Measurements from ENCODE around the gene ZRANB3.
"Not testable (repeated sequence)": the region's sequence is repeated elsewhere in the genome, so short reads cannot be mapped to it uniquely, and the experiment has no call there.

The ZRANB3 gene

GRCh38 chr2:135335256-135335655 lies 195.8 kb downstream of the ZRANB3 start:
- Histone ChIP-seq H3K4me1 (ENCODE audit: insufficient read depth, low read length) (no peaks in the 10 kb centered on the region), H3K9ac (ENCODE audit: low read depth, low read length) (no peak overlapping the region), H3K36me3 (ENCODE audit: insufficient read depth, low read length) (no peaks in the 10 kb centered on the region), H3K9me3 (ENCODE audit: control insufficient read depth, insufficient read depth, low read length) (no peaks in the 10 kb centered on the region)

- Histone ChIP-seq H3K4me1 (ENCODE audit: insufficient read depth, low read length) (no peaks in the 10 kb centered on the region), H3K9me3 (ENCODE audit: control insufficient read depth, insufficient read depth, low read length) (peaks cover 3% of the 10 kb centered on the region; the same call in 1 of the 2 replicates), H3K9ac (ENCODE audit: low read depth, low read length) (no peak overlapping the region), H3K36me3 (ENCODE audit: insufficient read depth, low read length) (no peaks in the 10 kb centered on the region)
These were observed 203.9 kb downstream of the ZRANB3 start for GRCh38 chr2:135327146-135327545.

- Histone ChIP-seq H3K9ac (ENCODE audit: low read depth, low read length) (no peak overlapping the region), H3K4me1 (ENCODE audit: insufficient read depth, low read length) (no peaks in the 10 kb centered on the region), H3K36me3 (ENCODE audit: insufficient read depth, low read length) (no peaks in the 10 kb centered on the region), H3K9me3 (ENCODE audit: control insufficient read depth, insufficient read depth, low read length) (no peaks in the 10 kb centered on the region)
These were observed 210.3 kb downstream of the ZRANB3 start for GRCh38 chr2:135320465-135321355.

- no peaks in the 10 kb centered on the region for H3K4me1 ChIP-seq (ENCODE audit: insufficient read depth, low read length)
- no peaks in the 10 kb centered on the region for H3K36me3 ChIP-seq (ENCODE audit: insufficient read depth, low read length)
- no peaks in the 10 kb centered on the region for H3K9me3 ChIP-seq (ENCODE audit: control insufficient read depth, insufficient read depth, low read length)
- H3K9ac ChIP-seq (ENCODE audit: low read depth, low read length): no peak overlapping the region
These were observed 212.2 kb downstream of the ZRANB3 start for GRCh38 chr2:135318808-135319207.

GRCh38 chr2:135317375-135317774 lies 213.6 kb downstream of the ZRANB3 start:
- no peaks in the 10 kb centered on the region for H3K9me3 ChIP-seq (ENCODE audit: control insufficient read depth, insufficient read depth, low read length)

GRCh38 chr2:135311962-135312361 lies 219.1 kb downstream of the ZRANB3 start:
- H3K4me1 ChIP-seq (ENCODE audit: insufficient read depth, low read length): no peaks in the 10 kb centered on the region
- H3K9ac ChIP-seq (ENCODE audit: low read depth, low read length): no peak overlapping the region
- H3K9me3 ChIP-seq (ENCODE audit: control insufficient read depth, insufficient read depth, low read length): no peaks in the 10 kb centered on the region
- H3K36me3 ChIP-seq (ENCODE audit: insufficient read depth, low read length): no peaks in the 10 kb centered on the region

More at GRCh38 chr2:135317375-135317774, 213.6 kb downstream of the ZRANB3 start:
- Histone ChIP-seq H3K36me3 (ENCODE audit: insufficient read depth, low read length) (no peaks in the 10 kb centered on the region), H3K4me1 (ENCODE audit: insufficient read depth, low read length) (no peaks in the 10 kb centered on the region), H3K9ac (ENCODE audit: low read depth, low read length) (no peak overlapping the region)

GRCh38 chr2:135311268-135311667 lies 219.8 kb downstream of the ZRANB3 start:
- no peaks in the 10 kb centered on the region for H3K36me3 ChIP-seq (ENCODE audit: insufficient read depth, low read length)

GRCh38 chr2:135304694-135305093 lies 226.3 kb downstream of the ZRANB3 start:
- no peaks in the 10 kb centered on the region for H3K9me3 ChIP-seq (ENCODE audit: control insufficient read depth, insufficient read depth, low read length)
- H3K4me1 ChIP-seq (ENCODE audit: insufficient read depth, low read length): no peaks in the 10 kb centered on the region
- no peak overlapping the region for H3K9ac ChIP-seq (ENCODE audit: low read depth, low read length)
- no peaks in the 10 kb centered on the region for H3K36me3 ChIP-seq (ENCODE audit: insufficient read depth, low read length)

More at GRCh38 chr2:135311268-135311667, 219.8 kb downstream of the ZRANB3 start:
- Histone ChIP-seq H3K4me1 (ENCODE audit: insufficient read depth, low read length) (no peaks in the 10 kb centered on the region), H3K9me3 (ENCODE audit: control insufficient read depth, insufficient read depth, low read length) (no peaks in the 10 kb centered on the region), H3K9ac (ENCODE audit: low read depth, low read length) (no peak overlapping the region)

- Histone ChIP-seq H3K9ac (ENCODE audit: low read depth, low read length) (no peak overlapping the region), H3K9me3 (ENCODE audit: control insufficient read depth, insufficient read depth, low read length) (peaks cover 3% of the 10 kb centered on the region; the same call in 1 of the 2 replicates), H3K36me3 (ENCODE audit: insufficient read depth, low read length) (0 out of 2 replicates have a peak, but pooled peaks cover 2% of the 10 kb centered on the region), H3K4me1 (ENCODE audit: insufficient read depth, low read length) (no peaks in the 10 kb centered on the region)
These were observed 231.3 kb downstream of the ZRANB3 start for GRCh38 chr2:135299658-135300244.

- Histone ChIP-seq H3K4me1 (ENCODE audit: insufficient read depth, low read length) (no peaks in the 10 kb centered on the region), H3K9me3 (ENCODE audit: control insufficient read depth, insufficient read depth, low read length) (peaks cover 3% of the 10 kb centered on the region; the same call in 1 of the 2 replicates)
These were observed 231.9 kb downstream of the ZRANB3 start for GRCh38 chr2:135299165-135299564.

GRCh38 chr2:135287121-135287520 lies 243.9 kb downstream of the ZRANB3 start:
- H3K9ac ChIP-seq (ENCODE audit: low read depth, low read length); H3K36me3 ChIP-seq (ENCODE audit: insufficient read depth, low read length); H3K4me1 ChIP-seq (ENCODE audit: insufficient read depth, low read length); H3K9me3 ChIP-seq (ENCODE audit: control insufficient read depth, insufficient read depth, low read length): not testable (repeated sequence)

More at GRCh38 chr2:135299165-135299564, 231.9 kb downstream of the ZRANB3 start:
- 0 out of 2 replicates have a peak, but pooled peaks cover 2% of the 10 kb centered on the region for H3K36me3 ChIP-seq (ENCODE audit: insufficient read depth, low read length)
- no peak overlapping the region for H3K9ac ChIP-seq (ENCODE audit: low read depth, low read length)

GRCh38 chr2:135285391-135285790 lies 245.6 kb downstream of the ZRANB3 start:
- Histone ChIP-seq H3K9me3 (ENCODE audit: control insufficient read depth, insufficient read depth, low read length) (no peaks in the 10 kb centered on the region), H3K4me1 (ENCODE audit: insufficient read depth, low read length) (no peaks in the 10 kb centered on the region), H3K9ac (ENCODE audit: low read depth, low read length) (no peak overlapping the region), H3K36me3 (ENCODE audit: insufficient read depth, low read length) (no peaks in the 10 kb centered on the region)

GRCh38 chr2:135281379-135281778 lies 249.6 kb downstream of the ZRANB3 start:
- Histone ChIP-seq H3K36me3 (ENCODE audit: insufficient read depth, low read length) (no peaks in the 10 kb centered on the region), H3K4me1 (ENCODE audit: insufficient read depth, low read length) (no peaks in the 10 kb centered on the region), H3K9me3 (ENCODE audit: control insufficient read depth, insufficient read depth, low read length) (no peaks in the 10 kb centered on the region), H3K9ac (ENCODE audit: low read depth, low read length) (no peak overlapping the region)

GRCh38 chr2:135279209-135279608 lies 251.8 kb downstream of the ZRANB3 start:
- peaks cover under 1% of the 10 kb centered on the region for H3K9me3 ChIP-seq (ENCODE audit: control insufficient read depth, insufficient read depth, low read length)
- no peaks in the 10 kb centered on the region for H3K4me1 ChIP-seq (ENCODE audit: insufficient read depth, low read length)
- H3K9ac ChIP-seq (ENCODE audit: low read depth, low read length): no peak overlapping the region
- H3K36me3 ChIP-seq (ENCODE audit: insufficient read depth, low read length): no peaks in the 10 kb centered on the region

- no peaks in the 10 kb centered on the region for H3K36me3 ChIP-seq (ENCODE audit: insufficient read depth, low read length)
- H3K9me3 ChIP-seq (ENCODE audit: control insufficient read depth, insufficient read depth, low read length): peaks cover 2% of the 10 kb centered on the region
- no peak overlapping the region for H3K9ac ChIP-seq (ENCODE audit: low read depth, low read length)
- no peaks in the 10 kb centered on the region for H3K4me1 ChIP-seq (ENCODE audit: insufficient read depth, low read length)
These were observed 254.5 kb downstream of the ZRANB3 start for GRCh38 chr2:135276525-135276924.
